VCaP (cell line): ENCODE data around the gene TLE7.

Source experiments
- H3K27ac ChIP-seq: fragments of 450-650 bp; 2 replicates; pipeline ENCODE4 v1.5.1; 2017
- CTCF ChIP-seq: fragments of 450-650 bp; conservative IDR thresholded peaks from 2 replicates; pipeline ENCODE4 v1.5.1; 2017; ENCODE audit warnings: mild to moderate bottlenecking, moderate library complexity

Gene TLE7

DNA sequence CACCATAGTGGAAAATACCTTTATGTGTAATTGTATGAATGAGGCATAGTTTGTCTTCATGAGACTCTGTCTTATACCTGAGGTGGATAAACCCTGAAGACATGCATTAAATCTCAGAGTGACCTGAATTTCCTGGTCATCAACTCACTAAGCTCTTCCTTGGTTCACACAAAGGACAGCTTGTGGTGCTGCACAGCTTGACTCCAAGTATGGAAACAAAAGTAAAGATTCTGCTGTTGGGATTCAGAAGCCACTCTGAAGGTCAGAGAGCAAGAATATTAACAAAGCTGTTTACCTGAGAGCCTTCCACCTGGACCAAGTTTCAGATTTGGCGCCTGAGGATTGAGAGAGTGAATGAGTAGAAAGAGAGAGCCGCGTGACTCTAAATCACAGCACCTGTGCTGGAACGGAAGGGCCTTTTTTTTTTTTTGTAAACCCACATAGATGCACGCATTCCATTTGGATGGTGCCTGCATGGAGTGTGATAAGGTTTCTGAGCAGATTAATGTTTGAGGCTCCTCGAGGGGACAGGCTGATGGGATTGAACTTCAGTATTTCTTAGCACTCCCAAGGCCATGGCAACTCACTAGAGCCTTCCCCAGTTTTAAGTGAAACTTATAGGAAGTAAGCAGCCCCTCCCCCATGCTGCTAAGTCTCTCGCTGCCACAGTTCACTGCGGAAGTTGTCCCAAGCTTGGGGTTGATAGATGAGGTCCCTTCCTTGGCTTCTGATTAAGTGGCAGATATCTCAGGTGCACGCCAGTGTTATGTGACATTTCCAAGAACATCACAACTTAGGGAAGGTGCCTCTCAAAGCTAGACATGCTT, 54.6 kb downstream of the TLE7 start:
- peak overlapping the region; percentile 45 for H3K27ac ChIP-seq

GRCh38 chr16:71384073-71384724, 57.7 kb downstream of the TLE7 start:
- no peak overlapping the region for H3K27ac ChIP-seq
- no peak for TF ChIP-seq CTCF

More for the DNA sequence above, 54.6 kb downstream of the TLE7 start:
- TF ChIP-seq CTCF: no peak

GRCh38 chr16:71383054-71383773, 58.6 kb downstream of the TLE7 start:
- no peak overlapping the region for H3K27ac ChIP-seq
- TF ChIP-seq CTCF: no peak

- TF ChIP-seq CTCF: no peak
- H3K27ac ChIP-seq: no peak overlapping the region
Observed at GRCh38 chr16:71380831-71381230, 61.0 kb downstream of the TLE7 start.
